Measurements from ENCODE around the gene KCTD5.
"Not testable (repeated sequence)": the region's sequence is repeated elsewhere in the genome, so short reads cannot be mapped to it uniquely, and the experiment has no call there.

KCTD5 gene

DNA sequence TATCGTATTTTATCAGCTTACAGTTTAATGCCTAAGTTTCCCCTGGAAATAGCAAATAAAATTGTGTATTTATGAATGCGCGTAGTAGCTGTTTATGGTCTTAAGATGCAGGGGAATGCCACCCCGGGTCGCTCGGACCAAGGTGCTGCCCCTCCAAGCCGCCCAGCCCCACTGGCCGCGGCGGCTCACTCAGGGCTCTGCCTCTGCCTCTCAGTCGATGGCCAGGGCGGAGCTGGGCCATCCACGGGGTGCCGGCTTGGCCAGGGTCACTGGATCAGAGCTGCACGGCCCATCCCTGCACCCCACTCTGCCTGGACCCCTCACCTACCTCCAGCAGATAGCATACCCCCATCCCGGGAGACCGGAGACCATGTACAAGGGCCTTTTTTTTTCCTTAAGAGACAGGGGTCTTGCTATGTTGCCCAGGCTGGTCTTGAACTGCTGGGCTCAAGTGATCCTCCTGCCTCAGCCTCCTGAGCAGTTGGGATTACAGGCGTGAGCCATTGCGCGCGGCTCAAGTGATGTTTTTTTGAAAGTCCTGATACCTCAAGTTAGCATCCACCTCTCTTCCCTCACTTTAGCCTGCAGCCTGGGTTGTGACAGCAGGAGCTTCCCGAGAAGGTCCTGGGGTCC, 26.7 kb downstream of the KCTD5 start:
- DNase-seq (ENCODE audit: low read depth, low spot score), result no peak

DNA sequence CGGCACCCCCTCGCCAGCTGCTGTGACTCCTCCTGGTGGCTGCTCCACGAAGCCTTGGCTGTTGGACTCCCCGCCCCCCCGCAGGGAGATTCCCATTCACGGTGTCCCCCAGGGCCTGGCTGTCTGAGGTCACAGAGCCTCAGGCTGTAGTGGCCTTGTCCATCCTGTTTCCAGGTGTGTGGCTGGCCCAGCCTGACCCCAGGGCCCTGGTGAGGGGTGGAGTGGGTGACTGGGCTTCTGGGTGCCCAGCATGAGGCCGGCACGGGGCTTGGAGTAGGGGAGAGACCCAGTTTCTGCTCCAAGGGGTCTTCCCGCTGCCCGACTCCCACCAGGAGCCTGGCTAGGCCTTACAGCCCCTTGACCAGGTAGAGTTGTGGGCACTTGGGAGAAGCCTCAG, 27.3 kb downstream of the KCTD5 start:
- no peak for DNase-seq (ENCODE audit: low read depth, low spot score)

DNA sequence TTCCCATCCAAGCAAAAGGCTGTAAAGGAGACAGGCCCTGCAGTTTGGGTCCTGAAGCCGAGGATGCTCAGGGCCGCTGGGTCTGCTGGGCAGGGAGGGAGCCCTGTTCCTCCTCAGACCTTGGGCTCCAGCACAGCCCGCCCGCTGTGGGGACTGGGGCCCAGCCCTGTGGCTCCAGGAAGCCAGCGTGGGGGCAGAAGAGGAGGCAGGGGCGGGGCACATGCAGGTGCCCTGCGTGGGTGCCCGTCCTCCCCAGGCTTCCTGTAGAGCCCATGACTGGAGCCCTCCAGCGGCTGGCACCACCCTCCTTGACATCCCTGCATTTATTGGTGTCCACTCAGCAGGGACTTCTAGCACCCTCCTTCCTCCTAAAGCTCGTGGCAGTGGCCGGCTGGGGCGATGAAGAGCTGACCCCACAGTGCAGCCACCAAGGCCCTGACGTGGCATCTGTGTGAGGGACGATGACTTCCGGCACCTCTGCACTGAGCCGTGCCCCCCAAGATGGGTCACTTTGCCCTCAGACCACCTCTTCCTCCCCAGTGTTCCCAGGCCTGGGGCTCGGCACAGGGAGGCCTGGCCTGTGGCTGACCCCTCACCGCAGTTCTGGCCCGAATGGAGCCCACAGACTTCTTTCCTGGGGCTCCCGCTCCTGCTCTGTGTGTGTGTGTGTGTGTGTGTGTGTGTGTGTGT, 27.8 kb downstream of the KCTD5 start:
- no peak for DNase-seq (ENCODE audit: low read depth, low spot score)

- no peak for DNase-seq (ENCODE audit: low read depth, low spot score)
Measured at GRCh38 chr16:2710711-2711231, 28.4 kb downstream of the KCTD5 start.

DNA sequence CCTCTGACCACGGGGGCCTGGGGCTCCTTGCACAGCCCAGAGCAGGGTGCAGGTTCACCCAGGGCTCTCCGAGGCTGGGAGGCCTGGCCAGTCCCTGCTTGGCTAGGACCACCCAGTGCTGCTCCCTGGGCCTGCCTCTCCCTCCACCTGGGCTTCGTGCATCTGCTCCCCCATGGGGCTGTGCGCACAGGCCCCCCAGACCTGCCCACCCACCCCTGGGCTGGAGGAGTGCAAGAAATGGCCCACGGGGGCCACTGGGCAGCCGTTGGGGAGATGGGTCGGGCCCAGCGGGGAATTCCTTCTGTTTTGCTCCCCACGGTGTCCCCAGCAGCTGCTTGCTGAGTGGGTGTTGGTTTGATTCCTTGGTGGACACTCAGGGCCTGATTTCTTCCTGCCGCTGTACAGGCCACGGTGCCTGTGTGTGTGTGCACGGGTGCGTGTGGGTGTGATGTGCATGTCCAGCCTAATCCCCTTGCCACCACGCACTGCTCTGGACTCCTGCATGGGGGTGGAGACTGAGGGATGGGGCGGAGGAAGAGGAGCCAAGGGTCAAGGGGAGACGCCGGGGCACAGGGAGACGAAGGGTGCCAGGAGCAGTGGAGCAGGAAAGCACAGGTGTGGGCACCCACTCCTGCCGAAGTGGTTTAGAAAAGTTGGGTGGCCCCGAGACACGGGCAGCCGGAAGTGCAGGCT, 29.2 kb downstream of the KCTD5 start:
- DNase-seq (ENCODE audit: low read depth, low spot score), result no peak

DNA sequence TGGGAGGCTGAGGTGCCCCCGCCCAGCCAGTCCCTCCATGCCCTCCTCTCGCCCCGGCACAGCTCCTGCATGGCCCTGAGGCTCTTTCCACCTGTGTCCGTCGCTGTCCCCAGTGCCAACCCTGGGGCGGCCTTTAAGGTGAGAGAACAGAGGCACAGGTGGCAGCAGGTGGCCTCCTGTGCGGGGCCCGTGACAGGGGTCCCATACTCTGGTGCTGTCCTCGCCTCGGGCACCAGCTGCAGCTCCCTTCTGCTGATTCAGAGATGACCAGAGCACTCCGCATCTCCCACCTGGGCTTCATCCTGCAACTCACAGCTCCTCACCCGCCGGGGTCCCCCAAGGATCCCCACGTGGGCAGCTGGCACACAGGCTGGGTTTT, 29.7 kb downstream of the KCTD5 start:
- no peak for DNase-seq (ENCODE audit: low read depth, low spot score)

DNA sequence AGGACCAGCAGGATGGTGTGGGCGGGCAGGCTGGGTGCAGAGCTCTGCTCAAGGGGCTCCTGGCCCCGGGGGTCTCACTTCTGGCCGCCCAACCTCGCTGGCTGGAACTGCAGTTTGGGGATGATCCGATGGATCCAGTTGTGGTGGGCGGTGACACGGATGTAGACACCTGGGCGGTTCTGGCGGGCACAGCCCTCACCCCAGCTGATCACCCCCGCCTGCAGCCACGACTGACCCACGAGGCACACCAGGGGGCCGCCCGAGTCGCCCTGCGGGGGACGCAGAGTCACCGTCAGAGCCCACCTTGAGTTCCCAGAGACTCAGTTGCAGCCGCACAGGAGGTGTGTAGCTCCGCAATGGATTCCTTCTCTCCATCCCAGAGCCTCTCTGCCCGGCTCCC, 30.2 kb downstream of the KCTD5 start:
- DNase-seq (ENCODE audit: low read depth, low spot score), result no peak

DNA sequence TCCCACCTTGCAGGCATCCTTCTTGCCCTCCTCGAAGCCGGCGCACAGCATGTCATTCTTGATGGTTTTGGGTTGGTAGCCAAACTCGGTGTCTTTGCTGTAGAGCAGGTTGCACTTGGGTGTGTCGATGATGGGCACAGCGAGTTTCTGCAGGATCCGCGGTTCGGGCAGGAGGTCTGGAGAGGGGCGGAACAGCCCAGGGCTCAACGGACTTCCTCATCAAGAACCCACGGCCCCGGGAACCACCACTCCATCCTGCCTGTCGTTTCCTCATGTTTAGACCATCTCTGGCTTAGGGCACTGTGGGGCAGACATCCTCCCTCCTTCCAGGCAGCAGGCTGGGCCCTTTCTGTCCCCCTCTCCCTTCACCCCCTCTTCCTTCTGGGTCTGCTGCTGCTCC, 31.2 kb downstream of the KCTD5 start:
- no peak for DNase-seq (ENCODE audit: low read depth, low spot score)

DNA sequence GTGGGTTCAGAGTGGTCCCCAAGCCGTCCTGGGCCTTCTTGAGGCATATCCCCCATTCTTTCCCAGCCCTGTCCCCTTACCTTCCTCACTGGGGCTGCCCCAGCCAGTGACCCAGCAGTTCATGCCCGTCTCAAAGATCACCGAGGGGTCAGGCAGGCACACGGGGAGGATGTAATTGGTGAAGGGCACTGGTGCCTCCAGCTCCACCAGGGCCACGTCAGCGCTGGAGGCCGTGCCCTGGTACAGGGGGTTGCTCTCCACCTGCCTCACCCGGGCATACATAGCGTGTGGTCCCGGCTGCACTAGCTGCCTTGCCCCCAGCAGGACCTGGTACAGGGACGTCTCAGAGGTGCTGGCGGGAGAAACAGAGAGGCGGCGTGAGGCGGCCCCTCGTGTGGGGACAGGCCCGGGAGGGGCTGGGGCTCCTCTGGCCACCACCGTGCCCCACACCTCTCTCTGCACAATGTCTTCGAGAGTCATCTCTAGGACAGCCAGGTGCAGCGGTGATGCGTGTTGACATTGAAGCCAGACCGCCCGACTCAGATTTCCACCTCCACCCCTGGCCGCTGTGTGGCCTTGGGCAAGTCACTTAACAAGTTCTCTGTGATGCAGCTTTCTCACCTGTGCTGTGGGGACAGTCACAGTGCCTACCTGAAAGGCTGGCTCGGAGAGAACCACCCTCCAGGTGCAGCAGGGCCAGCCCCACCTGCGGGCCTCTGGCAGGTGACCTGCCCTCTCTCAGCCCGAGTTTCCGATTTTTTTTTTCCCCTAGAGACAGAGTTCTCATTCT, 31.9 kb downstream of the KCTD5 start:
- no peak for DNase-seq (ENCODE audit: low read depth, low spot score)

DNA sequence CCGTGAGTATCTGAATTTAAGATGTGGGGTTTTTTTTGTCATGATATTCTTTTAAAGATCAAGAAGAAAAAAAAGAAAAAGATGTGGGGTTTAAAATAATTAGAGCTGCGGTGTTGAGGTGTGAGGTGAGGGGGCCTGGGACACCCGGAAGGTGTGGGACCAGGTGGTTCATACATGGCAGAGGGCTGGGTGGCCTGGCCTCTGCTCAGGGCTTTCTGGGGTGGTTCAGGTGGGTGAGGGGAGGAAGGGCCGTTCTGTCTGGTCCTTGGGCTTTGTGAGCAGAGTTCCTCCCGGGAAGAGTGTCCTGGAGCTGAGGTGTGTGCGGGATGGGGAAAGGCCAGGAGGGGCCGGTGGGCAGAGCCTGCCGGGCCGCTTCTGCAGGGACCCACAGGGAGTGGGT, 32.7 kb downstream of the KCTD5 start:
- no peak for DNase-seq (ENCODE audit: low read depth, low spot score)

- DNase-seq (ENCODE audit: low read depth, low spot score), result no peak
Measured at GRCh38 chr16:2715519-2715918, 33.2 kb downstream of the KCTD5 start.

- DNase-seq (ENCODE audit: low read depth, low spot score), result no peak
Measured at GRCh38 chr16:2715966-2716885, 33.9 kb downstream of the KCTD5 start.

DNA sequence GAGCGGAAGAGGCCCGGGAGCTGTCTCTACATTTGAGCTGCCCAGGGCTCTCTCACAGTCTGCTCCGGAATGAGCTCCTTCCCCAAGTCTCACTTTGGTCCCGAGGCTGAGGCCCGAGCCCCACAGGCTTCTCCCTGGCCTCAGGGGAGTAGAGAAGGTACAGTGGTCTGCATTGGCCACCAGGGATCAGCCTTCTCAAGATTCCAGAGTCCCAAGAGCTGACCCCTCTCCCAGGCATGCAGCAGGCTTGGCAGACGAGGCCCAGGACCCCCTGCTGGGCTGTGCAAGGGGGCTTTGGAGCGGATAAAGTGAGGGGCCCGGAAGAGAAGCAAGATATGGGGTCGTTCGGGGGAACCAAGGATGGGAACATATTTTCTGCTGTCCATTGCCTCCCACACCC, 34.6 kb downstream of the KCTD5 start:
- DNase-seq (ENCODE audit: low read depth, low spot score), result no peak

GRCh38 chr16:2717383-2718263, 35.3 kb downstream of the KCTD5 start:
- no peak for DNase-seq (ENCODE audit: low read depth, low spot score)

GRCh38 chr16:2719328-2720063, 37.2 kb downstream of the KCTD5 start:
- DNase-seq (ENCODE audit: low read depth, low spot score), result no peak

DNA sequence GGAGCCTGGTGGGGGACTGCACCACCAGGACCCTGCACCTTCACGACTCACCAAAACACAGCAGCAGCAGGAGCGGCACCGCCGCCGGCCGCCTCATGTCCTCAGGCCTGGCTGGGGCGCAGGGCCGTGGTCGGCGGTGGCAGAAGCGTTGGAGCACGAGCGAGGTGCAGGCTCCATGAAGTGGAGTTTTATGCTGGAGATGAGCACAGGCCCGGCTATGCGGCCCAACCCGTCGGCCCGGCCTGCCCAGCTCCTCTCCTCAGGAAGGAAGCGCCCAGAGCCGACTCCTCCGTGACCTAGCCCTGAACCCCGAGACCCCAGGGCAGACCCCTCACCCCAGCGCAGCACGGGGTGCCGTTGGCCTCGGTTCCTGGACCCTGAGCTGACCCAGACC, 37.7 kb downstream of the KCTD5 start, which contains the start of gene PRSS27:
Gene PRSS27, minus strand, starts transcription at position 161 of the 394 bp plus-strand sequence. Its CDS starts 64 bp downstream, at position 97.
- no peak for DNase-seq (ENCODE audit: low read depth, low spot score)

- peak; percentile 18 for DNase-seq (ENCODE audit: low read depth, low spot score)
Measured at GRCh38 chr16:2720719-2721633, 38.7 kb downstream of the KCTD5 start.

GRCh38 chr16:2721634-2722173, 39.4 kb downstream of the KCTD5 start:
- DNase-seq (ENCODE audit: low read depth, low spot score), result not testable (repeated sequence)

Measured in brain pericyte (primary cell).